Motor neuron (in vitro differentiated cells): ENCODE results near the gene ZRANB1. TPM values are rescaled to one million over a fixed set of nuclear protein-coding genes. Genes with fewer than 3 reads are reported as not detected.

ENCODE experiments used
- ATAC-seq, 8 experiments: fragments of 200-7000 bp; cut with Tn5 transposase; replicated peaks in 6 of 8; 2 replicates each; pipeline ENCODE4 v1.8.0; 2021; ENCODE audit warnings: mild to moderate bottlenecking in 8 of 8, moderate library complexity in 8 of 8
- H3K27ac ChIP-seq, 2 donors: fragments of 250-450 bp; sonication (Bioruptor Pico); 2 replicates each; pipeline ENCODE4 v1.9.0; 2021; ENCODE audit warnings: antibody characterized with exemption in 2 of 2, mild to moderate bottlenecking in 2 of 2, moderate library complexity in 1 of 2
- H3K4me1 ChIP-seq, 2 donors: fragments of 250-450 bp; sonication (Bioruptor Pico); replicated peaks in 1 of 2; 2 replicates each; pipeline ENCODE4 v1.6.1; 2021; ENCODE audit warnings: antibody characterized with exemption in 2 of 2, mild to moderate bottlenecking in 2 of 2, moderate library complexity in 1 of 2
- H3K4me3 ChIP-seq, 5 donors: fragments of 250-450 bp; sonication (Bioruptor Pico); 2 replicates each; pipeline ENCODE4 v1.9.0; 2021; ENCODE audit warnings: antibody characterized with exemption in 5 of 5, mild to moderate bottlenecking in 5 of 5, moderate library complexity in 4 of 5
- WGBS, 10 experiments: fragments of 450-650 bp; shearing (Covaris generic); methylation state at CpG; one replicate each; pipeline ENCODE4 v1.0.0; 2022; 5-methylcytosine and 5-hydroxymethylcytosine counted together
- in situ Hi-C, 9 experiments: fragments of 400-800 bp; cut with MboI; loops; one replicate each; pipeline ENCODE4 v1.15.0; 2021; ENCODE audit warnings: low sequenced_read_pairs in 9 of 9, low pct_unique_long_range_greater_than_20kb in 2 of 9; ENCODE audit not compliant: unreplicated experiment in 9 of 9
- total RNA-seq, 8 experiments: library from RNA; unstranded; fragments of 300-600 nt; gene quantifications; 2 replicates each; pipeline versions ENCODE4 v1.2.3 to v1.2.4, GENCODE V29; 2022

ZRANB1 gene
- total RNA-seq, 8 experiments from 2014 or later: 13.7 to 29.1 (median 23.7) TPM

DNA sequence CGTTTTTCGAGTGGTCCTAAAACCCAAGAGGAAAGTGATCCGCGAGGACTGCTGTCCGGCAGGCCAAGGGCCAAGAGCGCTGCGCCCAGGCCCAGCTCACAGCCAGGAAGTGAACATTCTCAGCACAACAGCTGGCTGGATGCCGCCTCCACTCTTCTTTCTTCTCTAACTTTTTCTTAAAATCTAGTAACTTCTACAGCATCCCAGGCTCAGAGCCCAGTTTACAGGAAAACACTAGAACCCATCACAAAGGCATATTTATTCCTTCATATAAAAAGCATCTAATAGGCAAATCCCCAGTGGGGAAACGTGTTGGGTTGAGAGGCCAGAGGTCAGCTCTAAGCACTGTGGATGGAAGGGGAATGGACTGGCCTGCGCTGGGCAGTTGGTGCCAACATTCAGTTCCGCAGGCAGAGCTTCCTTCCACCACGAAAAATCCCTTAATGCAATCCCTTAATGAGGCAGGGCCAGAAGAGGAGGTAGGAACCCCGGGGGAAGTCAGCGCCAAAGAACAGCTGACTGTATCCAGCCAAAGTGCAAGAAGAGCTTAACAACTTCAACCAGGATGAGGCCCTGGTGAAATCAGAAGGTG lies 74.8 kb downstream of the ZRANB1 start:
- 50 to 98% (median 95%) methylated on average over 2 to 12 of the region's 14 CpGs; no CpG with 5 or more reads in 2 of the 10 experiments for WGBS, 10 experiments
- no peak for ATAC-seq
- Histone ChIP-seq H3K4me1 (no peaks in the 10 kb centered on the region), H3K4me3 (no peak overlapping the region), H3K27ac (no peak overlapping the region)
- in situ Hi-C loops: no loop called here

GRCh38 chr10:125017547-125018298 lies 75.8 kb downstream of the ZRANB1 start:
- H3K4me3 ChIP-seq: no peak overlapping the region
- ATAC-seq: peak in 1 of 8 experiments; percentile 57
- 82 to 100% (median 90%) methylated on average over 1 to 5 of the region's 12 CpGs; no CpG with 5 or more reads in 4 of the 10 experiments for WGBS, 10 experiments
- peaks cover 0 to under 1% of the 10 kb centered on the region in 2 donors for H3K4me1 ChIP-seq
- in situ Hi-C loops: no loop called here
- H3K27ac ChIP-seq: no peak overlapping the region

DNA sequence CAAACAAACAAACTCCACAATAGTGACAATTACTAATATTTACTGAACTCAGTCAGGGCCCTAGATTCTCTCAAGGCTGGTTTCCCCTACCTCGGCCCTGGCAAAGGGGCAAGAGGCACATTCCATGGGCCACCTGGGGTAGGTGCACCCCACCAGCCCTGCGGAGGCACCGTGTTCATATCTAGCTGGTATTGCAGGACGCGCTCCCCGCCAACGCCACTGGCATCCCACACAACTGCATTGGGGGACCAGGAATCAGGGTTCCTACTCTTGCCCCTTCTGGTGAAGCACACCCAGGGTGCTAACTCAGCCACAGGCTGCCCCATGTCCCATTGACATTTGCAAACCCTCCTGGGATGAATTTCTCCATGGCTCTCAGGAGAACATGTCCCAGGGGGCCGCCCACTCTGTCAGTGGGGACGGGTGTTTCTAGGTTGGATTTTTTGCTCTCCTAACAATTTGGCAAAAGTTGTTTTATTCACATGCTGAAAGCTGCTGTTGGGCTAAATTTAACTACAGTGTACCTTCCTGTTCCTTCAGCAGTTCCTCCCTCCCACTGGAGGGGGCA lies 76.7 kb downstream of the ZRANB1 start:
- H3K4me1 ChIP-seq: peaks cover 9% of the 10 kb centered on the region in 2 donors

DNA sequence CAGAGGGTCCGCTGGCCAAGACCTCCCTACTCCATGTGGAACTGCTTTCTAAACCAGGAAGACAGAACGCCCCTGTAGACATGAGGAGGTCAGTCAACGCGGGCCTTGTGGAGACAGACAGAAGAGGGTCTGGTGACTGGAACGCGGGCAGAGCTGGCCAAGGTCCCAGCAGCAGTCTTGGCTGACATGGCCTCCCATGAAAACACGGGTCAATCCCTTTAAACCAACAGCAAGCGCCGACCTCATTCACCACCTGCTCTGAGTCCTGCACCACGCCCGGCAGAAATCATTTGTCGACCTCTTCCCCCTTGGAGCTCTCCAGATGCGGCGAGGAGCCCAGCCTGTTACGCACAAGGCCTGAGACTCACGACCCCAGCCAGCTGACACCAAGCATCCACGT lies 78.5 kb downstream of the ZRANB1 start:
- no peak for ATAC-seq
- Histone ChIP-seq H3K27ac (no peak overlapping the region), H3K4me3 (no peak overlapping the region), H3K4me1 (peaks cover 26 to 27% of the 10 kb centered on the region in 2 donors)
- in situ Hi-C loops: no loop called here
- 80 to 100% (median 97%) methylated on average over 2 to 11 of the region's 17 CpGs; no CpG with 5 or more reads in 4 of the 10 experiments for WGBS, 10 experiments

More for the DNA sequence above, 76.7 kb downstream of the ZRANB1 start:
- 90 to 100% (median 99%) methylated on average over 1 to 9 of the region's 9 CpGs; no CpG with 5 or more reads in 3 of the 10 experiments for WGBS, 10 experiments
- in situ Hi-C loops: no loop called here
- no peak overlapping the region for H3K27ac ChIP-seq
- H3K4me3 ChIP-seq: no peak overlapping the region
- no peak for ATAC-seq

DNA sequence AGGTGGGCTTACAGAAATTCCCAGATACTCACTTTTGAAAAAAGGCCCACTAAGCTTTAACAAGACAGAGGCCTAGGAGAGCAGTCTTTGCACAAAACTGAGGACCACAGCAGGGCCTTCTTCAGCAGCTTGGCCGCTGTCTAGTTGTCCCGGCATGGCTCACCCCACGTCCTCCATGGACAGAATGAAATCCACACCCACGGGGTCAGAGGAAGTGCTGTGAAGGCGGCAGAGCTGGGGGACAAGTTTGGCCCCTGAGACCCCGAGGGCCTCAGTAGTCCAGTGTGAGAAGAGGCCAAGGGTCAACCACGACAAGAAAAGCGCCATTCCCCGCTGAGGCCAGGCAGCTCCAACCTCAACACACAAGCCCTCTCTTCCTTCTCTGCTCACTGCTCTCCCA lies 78.9 kb downstream of the ZRANB1 start:
- no peak overlapping the region for H3K4me3 ChIP-seq
- peaks cover 31% of the 10 kb centered on the region in 2 donors for H3K4me1 ChIP-seq
- in situ Hi-C loops: no loop called here
- H3K27ac ChIP-seq: no peak overlapping the region
- WGBS, 10 experiments: 90 to 100% (median 93%) methylated on average over 1 to 6 of the region's 9 CpGs; no CpG with 5 or more reads in 5 of the 10 experiments
- no peak for ATAC-seq

GRCh38 chr10:125021686-125022344 lies 79.9 kb downstream of the ZRANB1 start:
- in situ Hi-C loops: no loop called here
- Histone ChIP-seq H3K27ac (no peak overlapping the region), H3K4me1 (peaks cover 31 to 32% of the 10 kb centered on the region in 2 donors), H3K4me3 (no peak overlapping the region)
- ATAC-seq: peak in 1 of 8 experiments; percentile 0
- 60 to 100% (median 93%) methylated on average over 1 to 12 of the region's 17 CpGs; no CpG with 5 or more reads in 2 of the 10 experiments for WGBS, 10 experiments

DNA sequence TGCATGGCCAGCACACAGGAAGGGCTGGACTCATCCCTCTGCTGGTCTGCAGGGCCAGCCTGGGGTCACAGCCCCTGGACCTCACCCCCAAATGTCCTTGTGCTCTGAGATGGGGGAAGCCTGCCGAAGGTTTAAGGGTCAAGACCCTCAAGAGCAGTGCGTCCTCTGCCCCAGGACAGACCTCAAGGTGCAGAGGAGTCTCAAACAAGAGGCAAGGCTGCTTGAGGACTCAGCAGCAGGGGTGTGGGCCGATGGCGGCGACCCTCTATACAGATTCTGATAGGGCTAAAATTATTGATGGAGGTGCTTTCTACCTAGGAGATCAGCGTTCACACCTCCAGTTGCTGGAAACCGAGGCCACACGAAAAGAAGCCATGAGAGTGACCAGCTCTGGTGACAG lies 80.7 kb downstream of the ZRANB1 start:
- in situ Hi-C loops: no loop called here
- WGBS, 10 experiments: 90 to 100% (median 90%) methylated on average over 1 to 7 of the region's 8 CpGs; no CpG with 5 or more reads in 7 of the 10 experiments
- no peak for ATAC-seq
- peaks cover 36 to 37% of the 10 kb centered on the region in 2 donors for H3K4me1 ChIP-seq
- H3K27ac ChIP-seq: peak overlapping the region in 1 of 2 donors; percentile 41
- no peak overlapping the region for H3K4me3 ChIP-seq

GRCh38 chr10:125023255-125023654 lies 81.3 kb downstream of the ZRANB1 start:
- Histone ChIP-seq H3K4me3 (no peak overlapping the region), H3K4me1 (peaks cover 41 to 42% of the 10 kb centered on the region in 2 donors), H3K27ac (no peak overlapping the region)
- WGBS, 10 experiments: 76 to 96% (median 90%) methylated on average over 2 to 12 of the region's 21 CpGs; no CpG with 5 or more reads in 5 of the 10 experiments
- ATAC-seq: peak in 2 of 8 experiments; percentile 6 to 8
- in situ Hi-C loops: no loop called here

- WGBS, 10 experiments: 0 to 86% (median 63%) methylated on average over 4 to 20 of the region's 26 CpGs; no CpG with 5 or more reads in 2 of the 10 experiments
- Histone ChIP-seq H3K4me3 (no peak overlapping the region), H3K4me1 (peaks cover 49 to 50% of the 10 kb centered on the region in 2 donors), H3K27ac (peak overlapping the region; percentile 39 to 53)
- in situ Hi-C loops: no loop called here
- ATAC-seq: peak in 5 of 8 experiments; percentile 4 to 62 (median 42)
These were observed 82.1 kb downstream of the ZRANB1 start for GRCh38 chr10:125023862-125024496.

GRCh38 chr10:125024497-125025234 lies 82.7 kb downstream of the ZRANB1 start:
- WGBS, 10 experiments: 0 to 77% (median 66%) methylated on average over 6 to 15 of the region's 16 CpGs; no CpG with 5 or more reads in 1 of the 10 experiments
- Histone ChIP-seq H3K4me1 (peaks cover 51 to 54% of the 10 kb centered on the region in 2 donors), H3K4me3 (no peak overlapping the region), H3K27ac (peak overlapping the region in 1 of 2 donors; percentile 37)
- in situ Hi-C loops: no loop called here
- ATAC-seq: peak in 5 of 8 experiments; percentile 2 to 32 (median 17)

- WGBS, 10 experiments: 0 to 72% (median 50%) methylated on average over 3 to 12 of the region's 12 CpGs; no CpG with 5 or more reads in 1 of the 10 experiments
- in situ Hi-C loops: no loop called here
- peaks cover 51 to 54% of the 10 kb centered on the region in 2 donors for H3K4me1 ChIP-seq
These were observed 83.4 kb downstream of the ZRANB1 start for GRCh38 chr10:125025341-125025740.

More at GRCh38 chr10:125025341-125025740, 83.4 kb downstream of the ZRANB1 start:
- peak in 4 of 8 experiments; percentile 2 to 21 (median 8) for ATAC-seq
- no peak overlapping the region for H3K4me3 ChIP-seq
- peak overlapping the region in 1 of 2 donors; percentile 35 for H3K27ac ChIP-seq
